A673 (cell line): ENCODE results near the gene MSL1.

ENCODE experiments used
- CTCF ChIP-seq: fragments of 300-800, 200-600 bp; sonication (generic); conservative IDR thresholded peaks from 2 replicates; pipeline ENCODE4 v1.5.1; 2017; ENCODE audit warnings: low read depth, mild to moderate bottlenecking, antibody characterized with exemption, low read length, moderate library complexity, mixed read lengths
- EZH2 ChIP-seq: fragments of 200-600 bp; sonication (generic); IDR thresholded peaks from 2 replicates; pipeline ENCODE4 v1.6.1; 2017; ENCODE audit warnings: borderline replicate concordance, low read depth, mild to moderate bottlenecking, mixed read lengths, antibody characterized with exemption, low read length; ENCODE audit not compliant: poor library complexity, severe bottlenecking

- TF ChIP-seq CTCF (no peak), EZH2 (no peak)
These were observed 9.1 kb upstream of the MSL1 start for GRCh38 chr17:40112718-40113109.
